ENCODE measurements around the gene ACE2. TPM values are rescaled to one million over a fixed set of nuclear protein-coding genes. Genes with fewer than 3 reads are reported as not detected.

Gene ACE2
- polyA plus RNA-seq, 4 donors, result 42.0 to 389 (median 98.5) TPM

- FAIRE-seq (no peak), DNase-seq (no peak)
- 74 to 78% (median 75%) methylated on average over 8 of the region's 8 CpGs for WGBS, 3 donors
- Histone ChIP-seq H3K9me3 (ENCODE audit: control insufficient read depth in 2 of 2, insufficient read depth in 1 of 2, low read depth in 1 of 2, low read length in 1 of 2) (peaks cover 0 to 7% of the 10 kb centered on the region in 2 donors), H3K27me3 (ENCODE audit: control insufficient read depth in 3 of 3, insufficient read depth in 3 of 3, low read length in 3 of 3) (no peaks in the 10 kb centered on the region), H3K27ac (ENCODE audit: low read depth in 1 of 3, low read length in 2 of 3) (no peak overlapping the region), H3K4me1 (ENCODE audit: control insufficient read depth in 3 of 3, insufficient read depth in 2 of 3, low read depth in 1 of 3, low read length in 2 of 3) (no peaks in the 10 kb centered on the region), H3K4me3 (ENCODE audit: low read depth in 1 of 3, low read length in 3 of 3) (no peak overlapping the region), H3K36me3 (ENCODE audit: control insufficient read depth in 3 of 3, insufficient read depth in 2 of 3, low read depth in 1 of 3, low read length in 3 of 3) (peaks cover 0 to 7% (median 0%) of the 10 kb centered on the region in 3 donors)
Observed at GRCh38 chrX:15549189-15550012, 51.4 kb downstream of the ACE2 start.

- no peak for DNase-seq
- Histone ChIP-seq H3K9me3 (ENCODE audit: control insufficient read depth in 2 of 2, insufficient read depth in 1 of 2, low read depth in 1 of 2, low read length in 1 of 2) (peaks cover 0 to 7% of the 10 kb centered on the region in 2 donors), H3K36me3 (ENCODE audit: control insufficient read depth in 3 of 3, insufficient read depth in 2 of 3, low read depth in 1 of 3, low read length in 3 of 3) (peaks cover 0 to 7% (median 0%) of the 10 kb centered on the region in 3 donors), H3K4me3 (ENCODE audit: low read depth in 1 of 3, low read length in 3 of 3) (no peak overlapping the region), H3K27me3 (ENCODE audit: control insufficient read depth in 3 of 3, insufficient read depth in 3 of 3, low read length in 3 of 3) (no peaks in the 10 kb centered on the region), H3K27ac (ENCODE audit: low read depth in 1 of 3, low read length in 2 of 3) (no peak overlapping the region), H3K4me1 (ENCODE audit: control insufficient read depth in 3 of 3, insufficient read depth in 2 of 3, low read depth in 1 of 3, low read length in 2 of 3) (no peaks in the 10 kb centered on the region)
- WGBS, 3 donors, result 85 to 89% (median 88%) methylated on average over 2 of the region's 2 CpGs
- FAIRE-seq, result no peak
Observed at GRCh38 chrX:15547356-15547755, 53.4 kb downstream of the ACE2 start.

GRCh38 chrX:15546745-15547144, 54.0 kb downstream of the ACE2 start:
- 69 to 76% (median 69%) methylated on average over 5 of the region's 5 CpGs for WGBS, 3 donors
- Histone ChIP-seq H3K9me3 (ENCODE audit: control insufficient read depth in 2 of 2, insufficient read depth in 1 of 2, low read depth in 1 of 2, low read length in 1 of 2) (peaks cover 0 to 7% of the 10 kb centered on the region in 2 donors), H3K27ac (ENCODE audit: low read depth in 1 of 3, low read length in 2 of 3) (no peak overlapping the region), H3K4me3 (ENCODE audit: low read depth in 1 of 3, low read length in 3 of 3) (no peak overlapping the region), H3K4me1 (ENCODE audit: control insufficient read depth in 3 of 3, insufficient read depth in 2 of 3, low read depth in 1 of 3, low read length in 2 of 3) (no peaks in the 10 kb centered on the region), H3K36me3 (ENCODE audit: control insufficient read depth in 3 of 3, insufficient read depth in 2 of 3, low read depth in 1 of 3, low read length in 3 of 3) (peaks cover 0 to 7% (median 0%) of the 10 kb centered on the region in 3 donors), H3K27me3 (ENCODE audit: control insufficient read depth in 3 of 3, insufficient read depth in 3 of 3, low read length in 3 of 3) (no peaks in the 10 kb centered on the region)
- DNase-seq (no peak), FAIRE-seq (no peak)

- Histone ChIP-seq H3K9me3 (ENCODE audit: control insufficient read depth in 2 of 2, insufficient read depth in 1 of 2, low read depth in 1 of 2, low read length in 1 of 2) (no peaks in the 10 kb centered on the region), H3K27me3 (ENCODE audit: control insufficient read depth in 3 of 3, insufficient read depth in 3 of 3, low read length in 3 of 3) (peaks cover 0 to 3% (median 0%) of the 10 kb centered on the region in 3 donors), H3K4me3 (ENCODE audit: low read depth in 1 of 3, low read length in 3 of 3) (no peak overlapping the region), H3K4me1 (ENCODE audit: control insufficient read depth in 3 of 3, insufficient read depth in 2 of 3, low read depth in 1 of 3, low read length in 2 of 3) (no peaks in the 10 kb centered on the region), H3K36me3 (ENCODE audit: control insufficient read depth in 3 of 3, insufficient read depth in 2 of 3, low read depth in 1 of 3, low read length in 3 of 3) (no peaks in the 10 kb centered on the region), H3K27ac (ENCODE audit: low read depth in 1 of 3, low read length in 2 of 3) (no peak overlapping the region)
- FAIRE-seq (no peak), DNase-seq (peak in 1 of 2 donors; percentile 42)
- 25 to 64% (median 42%) methylated on average over 6 of the region's 6 CpGs for WGBS, 3 donors
Observed at GRCh38 chrX:15530318-15530717, 70.4 kb downstream of the ACE2 start.

GRCh38 chrX:15529165-15529564, 71.6 kb downstream of the ACE2 start:
- no peaks in the 10 kb centered on the region for H3K4me1 ChIP-seq (ENCODE audit: control insufficient read depth in 3 of 3, insufficient read depth in 2 of 3, low read depth in 1 of 3, low read length in 2 of 3)
- no peaks in the 10 kb centered on the region for H3K9me3 ChIP-seq (ENCODE audit: control insufficient read depth in 2 of 2, insufficient read depth in 1 of 2, low read depth in 1 of 2, low read length in 1 of 2)
- no peak overlapping the region for H3K27ac ChIP-seq (ENCODE audit: low read depth in 1 of 3, low read length in 2 of 3)
- no peaks in the 10 kb centered on the region for H3K36me3 ChIP-seq (ENCODE audit: control insufficient read depth in 3 of 3, insufficient read depth in 2 of 3, low read depth in 1 of 3, low read length in 3 of 3)
- DNase-seq (no peak), FAIRE-seq (no peak)
- no peak overlapping the region for H3K4me3 ChIP-seq (ENCODE audit: low read depth in 1 of 3, low read length in 3 of 3)
- H3K27me3 ChIP-seq (ENCODE audit: control insufficient read depth in 3 of 3, insufficient read depth in 3 of 3, low read length in 3 of 3), result peaks cover 0 to 3% (median 0%) of the 10 kb centered on the region in 3 donors

GRCh38 chrX:15525664-15526416, 74.9 kb downstream of the ACE2 start:
- Histone ChIP-seq H3K4me1 (ENCODE audit: control insufficient read depth in 3 of 3, insufficient read depth in 2 of 3, low read depth in 1 of 3, low read length in 2 of 3) (no peaks in the 10 kb centered on the region), H3K36me3 (ENCODE audit: control insufficient read depth in 3 of 3, insufficient read depth in 2 of 3, low read depth in 1 of 3, low read length in 3 of 3) (no peaks in the 10 kb centered on the region), H3K4me3 (ENCODE audit: low read depth in 1 of 3, low read length in 3 of 3) (no peak overlapping the region), H3K9me3 (ENCODE audit: control insufficient read depth in 2 of 2, insufficient read depth in 1 of 2, low read depth in 1 of 2, low read length in 1 of 2) (no peaks in the 10 kb centered on the region), H3K27me3 (ENCODE audit: control insufficient read depth in 3 of 3, insufficient read depth in 3 of 3, low read length in 3 of 3) (no peaks in the 10 kb centered on the region), H3K27ac (ENCODE audit: low read depth in 1 of 3, low read length in 2 of 3) (no peak overlapping the region)
- FAIRE-seq (no peak), DNase-seq (peak in 1 of 2 donors; percentile 5)
- WGBS, 3 donors, result 26 to 62% (median 37%) methylated on average over 8 of the region's 8 CpGs

- peak in 1 of 2 donors; percentile 5 for DNase-seq
- peaks cover 0 to 1% (median 0%) of the 10 kb centered on the region in 3 donors for H3K36me3 ChIP-seq (ENCODE audit: control insufficient read depth in 3 of 3, insufficient read depth in 2 of 3, low read depth in 1 of 3, low read length in 3 of 3)
- H3K27me3 ChIP-seq (ENCODE audit: control insufficient read depth in 3 of 3, insufficient read depth in 3 of 3, low read length in 3 of 3), result no peaks in the 10 kb centered on the region
- H3K4me3 ChIP-seq (ENCODE audit: low read depth in 1 of 3, low read length in 3 of 3), result no peak overlapping the region
- H3K4me1 ChIP-seq (ENCODE audit: control insufficient read depth in 3 of 3, insufficient read depth in 2 of 3, low read depth in 1 of 3, low read length in 2 of 3), result no peaks in the 10 kb centered on the region
- H3K9me3 ChIP-seq (ENCODE audit: control insufficient read depth in 2 of 2, insufficient read depth in 1 of 2, low read depth in 1 of 2, low read length in 1 of 2), result no peaks in the 10 kb centered on the region
- FAIRE-seq, result no peak
- no peak overlapping the region for H3K27ac ChIP-seq (ENCODE audit: low read depth in 1 of 3, low read length in 2 of 3)
Observed at GRCh38 chrX:15524417-15524816, 76.3 kb downstream of the ACE2 start.

- Histone ChIP-seq H3K27ac (ENCODE audit: low read depth in 1 of 3, low read length in 2 of 3) (no peak overlapping the region), H3K27me3 (ENCODE audit: control insufficient read depth in 3 of 3, insufficient read depth in 3 of 3, low read length in 3 of 3) (no peaks in the 10 kb centered on the region), H3K9me3 (ENCODE audit: control insufficient read depth in 2 of 2, insufficient read depth in 1 of 2, low read depth in 1 of 2, low read length in 1 of 2) (no peaks in the 10 kb centered on the region), H3K4me1 (ENCODE audit: control insufficient read depth in 3 of 3, insufficient read depth in 2 of 3, low read depth in 1 of 3, low read length in 2 of 3) (no peaks in the 10 kb centered on the region), H3K4me3 (ENCODE audit: low read depth in 1 of 3, low read length in 3 of 3) (no peak overlapping the region), H3K36me3 (ENCODE audit: control insufficient read depth in 3 of 3, insufficient read depth in 2 of 3, low read depth in 1 of 3, low read length in 3 of 3) (peaks cover 0 to 1% (median 0%) of the 10 kb centered on the region in 3 donors)
- FAIRE-seq, result no peak
- no peak for DNase-seq
Observed at GRCh38 chrX:15523088-15523487, 77.7 kb downstream of the ACE2 start.

Data from small intestine (tissue), 7 donors.